HepG2 (cell line): ENCODE measurements around the gene HRH3.

ENCODE experiments used
- GTF2F1 ChIP-seq: fragments of 150-350 bp; IDR thresholded peaks from 2 replicates; pipeline ENCODE4 v1.6.1; 2014; ENCODE audit warnings: low read length
- ZFX ChIP-seq: sonication (generic); formaldehyde crosslinking; IDR thresholded peaks from 2 replicates; pipeline ENCODE4 v1.4.0; 2020; ENCODE audit warnings: mild to moderate bottlenecking, low read depth, missing genetic modification reagents, moderate library complexity

- no peak for TF ChIP-seq GTF2F1
- no peak for TF ChIP-seq ZFX (CRISPR knock-in tag)
Observed at GRCh38 chr20:62212299-62212698, 7.8 kb downstream of the HRH3 start.
